ENCODE measurements around the gene B4GALT2. TPM values are rescaled to one million over a fixed set of nuclear protein-coding genes. Genes with fewer than 3 reads are reported as not detected.

The B4GALT2 gene
- total and polyA plus RNA-seq, 9 of the 15 experiments (the other 6 are each of a cell fraction or from before 2014, with no cell fraction given) = 1.3 to 86.8 (median 43.8) TPM

- TF ChIP-seq RCOR1 (IDR thresholded peaks at IDR 0.05; ENCODE audit: borderline replicate concordance in 1 of 2, low read depth in 2 of 2, low read length in 2 of 2) = peak; percentile 95 to 99
- peak; percentile 25; the same call in 1 of the 2 replicates for TF ChIP-seq FOXP1 (CRISPR knock-in tag; IDR thresholded peaks at IDR 0.05)
- no peak for TF ChIP-seq PPARD (CRISPR knock-in tag; IDR thresholded peaks at IDR 0.05)
- TF ChIP-seq CREB3L1 (IDR thresholded peaks at IDR 0.05; ENCODE audit: borderline replicate concordance, low read depth) = peak; percentile 73; the same call in 1 of the 2 replicates
- TF ChIP-seq ESRRA (IDR thresholded peaks at IDR 0.05; ENCODE audit: borderline replicate concordance, low read depth) = peak; percentile 90
- TF ChIP-seq NFYB (IDR thresholded peaks at IDR 0.05; ENCODE audit: extremely low read depth, insufficient read length) = no peak
- TF ChIP-seq MECOM (CRISPR knock-in tag; IDR thresholded peaks at IDR 0.05) = peak; percentile 95
- TF ChIP-seq, protein P1, sequence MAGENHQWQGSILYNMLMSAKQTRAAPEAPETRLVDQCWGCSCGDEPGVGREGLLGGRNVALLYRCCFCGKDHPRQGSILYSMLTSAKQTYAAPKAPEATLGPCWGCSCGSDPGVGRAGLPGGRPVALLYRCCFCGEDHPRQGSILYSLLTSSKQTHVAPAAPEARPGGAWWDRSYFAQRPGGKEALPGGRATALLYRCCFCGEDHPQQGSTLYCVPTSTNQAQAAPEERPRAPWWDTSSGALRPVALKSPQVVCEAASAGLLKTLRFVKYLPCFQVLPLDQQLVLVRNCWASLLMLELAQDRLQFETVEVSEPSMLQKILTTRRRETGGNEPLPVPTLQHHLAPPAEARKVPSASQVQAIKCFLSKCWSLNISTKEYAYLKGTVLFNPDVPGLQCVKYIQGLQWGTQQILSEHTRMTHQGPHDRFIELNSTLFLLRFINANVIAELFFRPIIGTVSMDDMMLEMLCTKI (IDR thresholded peaks at IDR 0.05; ENCODE audit: partially characterized antibody) = no peak
- peak; percentile 96 for TF ChIP-seq PTBP1 (IDR thresholded peaks at IDR 0.05; ENCODE audit: low read depth, low read length)
- no peak for TF ChIP-seq MAFG (tag; conservative IDR thresholded peaks at IDR 0.05)
- peak; percentile 75; the same call in 1 of the 2 replicates for TF ChIP-seq ZNF134 (CRISPR knock-in tag; conservative IDR thresholded peaks at IDR 0.05)
- TF ChIP-seq ZNF551 (CRISPR knock-in tag; IDR thresholded peaks at IDR 0.05) = no peak
- TF ChIP-seq ATF7 (IDR thresholded peaks at IDR 0.05) = peak; percentile 98
- TF ChIP-seq HNRNPH1 (optimal IDR thresholded peaks at IDR 0.05; ENCODE audit: low read depth, low read length) = no peak
- peak; percentile 97 for TF ChIP-seq ERF (CRISPR knock-in tag; IDR thresholded peaks at IDR 0.05)
- TF ChIP-seq TCF3 (CRISPR knock-in tag; IDR thresholded peaks at IDR 0.05) = peak; percentile 100
- 0 out of 2 replicates have a peak, but pooled peaks have one; percentile 34 for TF ChIP-seq NR2F6 (CRISPR knock-in tag; IDR thresholded peaks at IDR 0.05)
- TF ChIP-seq, protein P2, sequence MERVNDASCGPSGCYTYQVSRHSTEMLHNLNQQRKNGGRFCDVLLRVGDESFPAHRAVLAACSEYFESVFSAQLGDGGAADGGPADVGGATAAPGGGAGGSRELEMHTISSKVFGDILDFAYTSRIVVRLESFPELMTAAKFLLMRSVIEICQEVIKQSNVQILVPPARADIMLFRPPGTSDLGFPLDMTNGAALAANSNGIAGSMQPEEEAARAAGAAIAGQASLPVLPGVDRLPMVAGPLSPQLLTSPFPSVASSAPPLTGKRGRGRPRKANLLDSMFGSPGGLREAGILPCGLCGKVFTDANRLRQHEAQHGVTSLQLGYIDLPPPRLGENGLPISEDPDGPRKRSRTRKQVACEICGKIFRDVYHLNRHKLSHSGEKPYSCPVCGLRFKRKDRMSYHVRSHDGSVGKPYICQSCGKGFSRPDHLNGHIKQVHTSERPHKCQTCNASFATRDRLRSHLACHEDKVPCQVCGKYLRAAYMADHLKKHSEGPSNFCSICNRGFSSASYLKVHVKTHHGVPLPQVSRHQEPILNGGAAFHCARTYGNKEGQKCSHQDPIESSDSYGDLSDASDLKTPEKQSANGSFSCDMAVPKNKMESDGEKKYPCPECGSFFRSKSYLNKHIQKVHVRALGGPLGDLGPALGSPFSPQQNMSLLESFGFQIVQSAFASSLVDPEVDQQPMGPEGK (CRISPR knock-in tag; IDR thresholded peaks at IDR 0.05; ENCODE audit: borderline replicate concordance) = peak; percentile 95
- TF ChIP-seq ZNF507 (tag; conservative IDR thresholded peaks at IDR 0.05) = no peak
- TF ChIP-seq, protein P3, sequence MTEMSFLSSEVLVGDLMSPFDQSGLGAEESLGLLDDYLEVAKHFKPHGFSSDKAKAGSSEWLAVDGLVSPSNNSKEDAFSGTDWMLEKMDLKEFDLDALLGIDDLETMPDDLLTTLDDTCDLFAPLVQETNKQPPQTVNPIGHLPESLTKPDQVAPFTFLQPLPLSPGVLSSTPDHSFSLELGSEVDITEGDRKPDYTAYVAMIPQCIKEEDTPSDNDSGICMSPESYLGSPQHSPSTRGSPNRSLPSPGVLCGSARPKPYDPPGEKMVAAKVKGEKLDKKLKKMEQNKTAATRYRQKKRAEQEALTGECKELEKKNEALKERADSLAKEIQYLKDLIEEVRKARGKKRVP (CRISPR knock-in tag; IDR thresholded peaks at IDR 0.05) = peak; percentile 90
- no peak for TF ChIP-seq DNMT1 (IDR thresholded peaks at IDR 0.05)
- peak; percentile 97 for TF ChIP-seq ZKSCAN8 (CRISPR knock-in tag; IDR thresholded peaks at IDR 0.05)
- TF ChIP-seq ZEB2 (IDR thresholded peaks at IDR 0.05) = peak; percentile 88
- TF ChIP-seq CCAR2 (IDR thresholded peaks at IDR 0.05; ENCODE audit: low read depth, low read length) = no peak
- TF ChIP-seq TARDBP (IDR thresholded peaks at IDR 0.05) = peak; percentile 100
These were observed 56.9 kb downstream of the B4GALT2 start (continued) for GRCh38 chr1:44035726-44036408.

Measured in K562 (cell line).